Measurements from ENCODE around the gene MRGPRE.

DNA sequence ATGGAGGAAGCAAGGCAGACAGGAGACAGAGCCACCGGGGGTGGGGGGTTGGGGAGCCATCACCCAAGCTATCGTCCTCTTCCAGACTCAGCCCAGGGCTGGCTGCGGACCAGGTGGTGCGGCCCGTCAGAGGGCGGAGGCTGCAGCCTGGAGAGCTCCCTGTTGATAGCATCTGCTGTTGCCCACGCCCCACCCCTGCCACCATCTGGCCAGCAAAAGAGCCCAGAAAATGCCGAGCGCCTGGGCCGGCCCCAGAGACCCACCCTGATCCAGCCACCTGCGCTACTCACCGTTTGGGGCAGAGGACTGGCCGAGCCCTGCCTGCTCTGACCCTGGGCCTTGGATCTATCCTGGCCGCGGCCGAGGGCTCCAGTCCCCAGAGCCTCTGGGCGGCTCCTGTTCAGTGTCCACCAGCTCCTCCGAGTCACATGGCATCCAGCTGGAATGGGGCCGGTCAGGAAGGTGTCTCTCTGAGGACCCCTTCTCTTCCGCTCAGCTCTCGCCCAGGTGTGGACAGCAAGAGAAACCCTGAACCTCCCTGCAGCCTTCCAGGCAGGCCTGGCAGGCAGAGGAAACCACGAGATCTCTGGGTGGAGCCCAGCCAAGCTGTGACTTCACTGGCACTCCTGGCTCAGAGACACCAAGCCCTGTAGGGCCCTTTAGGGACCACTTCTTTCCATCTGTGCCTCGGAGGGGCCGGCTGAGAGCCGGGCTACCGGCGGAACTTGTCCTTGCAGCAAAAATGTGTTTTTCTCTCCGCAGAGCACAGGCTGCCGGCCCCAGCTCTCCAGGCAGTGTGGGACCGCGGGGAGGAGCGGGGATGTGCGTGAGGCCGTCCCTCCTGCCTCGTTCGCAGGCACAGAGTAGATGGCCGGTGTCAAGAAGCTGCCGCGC is at the start of gene MRGPRE:
- TF ChIP-seq SIN3A (IDR thresholded peaks at IDR 0.05; ENCODE audit: borderline replicate concordance, insufficient read depth, low read length) (no peak), FOXP2 (optimal IDR thresholded peaks at IDR 0.05; ENCODE audit: borderline replicate concordance, extremely low read depth, extremely low read length, insufficient read depth) (no peak)
- TF ChIP-seq, protein P1, sequence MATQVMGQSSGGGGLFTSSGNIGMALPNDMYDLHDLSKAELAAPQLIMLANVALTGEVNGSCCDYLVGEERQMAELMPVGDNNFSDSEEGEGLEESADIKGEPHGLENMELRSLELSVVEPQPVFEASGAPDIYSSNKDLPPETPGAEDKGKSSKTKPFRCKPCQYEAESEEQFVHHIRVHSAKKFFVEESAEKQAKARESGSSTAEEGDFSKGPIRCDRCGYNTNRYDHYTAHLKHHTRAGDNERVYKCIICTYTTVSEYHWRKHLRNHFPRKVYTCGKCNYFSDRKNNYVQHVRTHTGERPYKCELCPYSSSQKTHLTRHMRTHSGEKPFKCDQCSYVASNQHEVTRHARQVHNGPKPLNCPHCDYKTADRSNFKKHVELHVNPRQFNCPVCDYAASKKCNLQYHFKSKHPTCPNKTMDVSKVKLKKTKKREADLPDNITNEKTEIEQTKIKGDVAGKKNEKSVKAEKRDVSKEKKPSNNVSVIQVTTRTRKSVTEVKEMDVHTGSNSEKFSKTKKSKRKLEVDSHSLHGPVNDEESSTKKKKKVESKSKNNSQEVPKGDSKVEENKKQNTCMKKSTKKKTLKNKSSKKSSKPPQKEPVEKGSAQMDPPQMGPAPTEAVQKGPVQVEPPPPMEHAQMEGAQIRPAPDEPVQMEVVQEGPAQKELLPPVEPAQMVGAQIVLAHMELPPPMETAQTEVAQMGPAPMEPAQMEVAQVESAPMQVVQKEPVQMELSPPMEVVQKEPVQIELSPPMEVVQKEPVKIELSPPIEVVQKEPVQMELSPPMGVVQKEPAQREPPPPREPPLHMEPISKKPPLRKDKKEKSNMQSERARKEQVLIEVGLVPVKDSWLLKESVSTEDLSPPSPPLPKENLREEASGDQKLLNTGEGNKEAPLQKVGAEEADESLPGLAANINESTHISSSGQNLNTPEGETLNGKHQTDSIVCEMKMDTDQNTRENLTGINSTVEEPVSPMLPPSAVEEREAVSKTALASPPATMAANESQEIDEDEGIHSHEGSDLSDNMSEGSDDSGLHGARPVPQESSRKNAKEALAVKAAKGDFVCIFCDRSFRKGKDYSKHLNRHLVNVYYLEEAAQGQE (IDR thresholded peaks at IDR 0.05; ENCODE audit: insufficient read depth in 1 of 2, low read depth in 2 of 2, low read length in 2 of 2): no peak

All from PFSK-1 (cell line).